GM12878 (cell line): Measurements from ENCODE around the gene BPTF. TPM values are rescaled to one million over a fixed set of nuclear protein-coding genes. Genes with fewer than 3 reads are reported as not detected.
A peak's percentile ranks its signal among the peaks of the same experiment; 100 is the strongest.

Experiments used
- BRCA1 ChIP-seq: IDR thresholded peaks from 2 replicates; pipeline ENCODE4 v1.6.1; 2011; ENCODE audit warnings: low read depth, low read length, improper control_type of control experiment
- CHD2 ChIP-seq: IDR thresholded peaks from 2 replicates; pipeline ENCODE4 v1.6.1; 2011; ENCODE audit warnings: low read depth, low read length, improper control_type of control experiment, borderline replicate concordance
- GATAD2B ChIP-seq: fragments of 450-650 bp; conservative IDR thresholded peaks from 2 replicates; pipeline ENCODE4 v1.6.1; 2017; ENCODE audit warnings: low read depth, mild to moderate bottlenecking, moderate library complexity
- IRF4 ChIP-seq: IDR thresholded peaks from 2 replicates; pipeline ENCODE4 v1.6.1; 2011; ENCODE audit warnings: low read depth, low read length
- MYB ChIP-seq: fragments of 150-350 bp; IDR thresholded peaks from 2 replicates; pipeline ENCODE4 v1.6.1; 2014; ENCODE audit warnings: mild to moderate bottlenecking, low read depth, low read length, borderline replicate concordance
- NFXL1 ChIP-seq: fragments of 450-650 bp; IDR thresholded peaks from 2 replicates; pipeline ENCODE4 v1.6.1; 2017; ENCODE audit warnings: antibody characterized with exemption, mild to moderate bottlenecking, borderline replicate concordance
- NFYA ChIP-seq: IDR thresholded peaks from 2 replicates; pipeline ENCODE4 v1.6.1; 2011; ENCODE audit warnings: low read depth, mild to moderate bottlenecking, low read length, improper control_type of control experiment, borderline replicate concordance
- NR2C1 ChIP-seq: fragments of 450-650 bp; IDR thresholded peaks from 2 replicates; pipeline ENCODE4 v1.6.1; 2017; ENCODE audit warnings: antibody characterized with exemption, mild to moderate bottlenecking, moderate library complexity
- NR2C2 ChIP-seq: IDR thresholded peaks from 2 replicates; pipeline ENCODE4 v1.6.1; 2011; ENCODE audit warnings: borderline replicate concordance, low read depth; ENCODE audit not compliant: control insufficient read depth, insufficient read length
- PML ChIP-seq: IDR thresholded peaks from 2 replicates; pipeline ENCODE4 v1.6.1; 2012; ENCODE audit warnings: low read length, inconsistent platforms
- RAD21 ChIP-seq: IDR thresholded peaks from 2 replicates; pipeline ENCODE4 v1.6.1; 2011; ENCODE audit warnings: mild to moderate bottlenecking, low read depth, low read length, moderate library complexity; ENCODE audit not compliant: insufficient read depth
- RELA ChIP-seq: fragments of 450-650 bp; IDR thresholded peaks from 2 replicates; pipeline ENCODE4 v1.8.0; 2014; ENCODE audit warnings: borderline replicate concordance; ENCODE audit not compliant: partially characterized antibody
- RUNX3 ChIP-seq: IDR thresholded peaks from 2 replicates; pipeline ENCODE4 v1.6.1; 2012; ENCODE audit warnings: low read length, inconsistent platforms
- SIN3A ChIP-seq: IDR thresholded peaks from 2 replicates; pipeline ENCODE4 v1.6.1; 2012; ENCODE audit warnings: low read depth, low read length, improper control_type of control experiment
- SIX5 ChIP-seq: IDR thresholded peaks from 2 replicates; pipeline ENCODE4 v1.6.1; 2011; ENCODE audit warnings: mild to moderate bottlenecking, low read depth, low read length, moderate library complexity; ENCODE audit not compliant: severe bottlenecking
- SMAD5 ChIP-seq: IDR thresholded peaks from 2 replicates; pipeline ENCODE4 v1.6.1; 2016; ENCODE audit warnings: antibody characterized with exemption, low read depth
- SMARCA5 ChIP-seq: fragments of 450-650 bp; IDR thresholded peaks from 2 replicates; pipeline ENCODE4 v1.6.1; 2017; ENCODE audit warnings: mild to moderate bottlenecking
- SMC3 ChIP-seq: IDR thresholded peaks from 2 replicates; pipeline ENCODE4 v1.6.1; 2011; ENCODE audit warnings: low read length, improper control_type of control experiment, borderline replicate concordance
- STAT1 ChIP-seq: fragments of 450-650 bp; conservative IDR thresholded peaks from 2 replicates; pipeline ENCODE4 v1.6.1; 2014; ENCODE audit warnings: antibody characterized with exemption, mild to moderate bottlenecking
- SUPT20H ChIP-seq: IDR thresholded peaks from 2 replicates; pipeline ENCODE4 v1.6.1; 2011; ENCODE audit warnings: low read depth, mild to moderate bottlenecking, low read length, moderate library complexity, borderline replicate concordance; ENCODE audit not compliant: control insufficient read depth
- WRNIP1 ChIP-seq: IDR thresholded peaks from 2 replicates; pipeline ENCODE4 v1.6.1; 2011; ENCODE audit warnings: low read depth, low read length, improper control_type of control experiment, borderline replicate concordance
- ZSCAN29 ChIP-seq: fragments of 450-650 bp; IDR thresholded peaks from 2 replicates; pipeline ENCODE4 v1.6.1; 2017; ENCODE audit warnings: mild to moderate bottlenecking, moderate library complexity
- polyA plus RNA-seq, 11 experiments: library from polyadenylated mRNA; depleted of rRNA in 4 of 11; unstranded in 6 of 11; stranded (reverse) in 5 of 11; fragments of >200 nt; fragmentation: Nextera tagmentation in 4 of 11; fragmentation: Illumina TruSeq in 1 of 11; extraction: Ambion mirVana in 4 of 11; extraction: Trizol in 1 of 11; gene quantifications; 1 replicate in 1 of 11; 2 replicates in 10 of 11; pipeline versions ENCODE4 v1.2.1 to v1.2.3, GENCODE V29; 2011 to 2016; ENCODE audit warnings: inconsistent platforms in 2 of 11, missing spikeins in 2 of 11, low read depth in 1 of 11
- total RNA-seq, 4 experiments: library from RNA; depleted of rRNA in 3 of 4; stranded (reverse); fragments of >200 nt in 3 of 4; fragmentation: Illumina TruSeq in 1 of 4; extraction: Trizol in 1 of 4; gene quantifications; 2 replicates each; pipeline versions ENCODE4 v1.2.1 to v1.2.3, GENCODE V29; 2013 to 2021
- TF ChIP-seq, protein P1 (sequence below): fragments of 450-650 bp; conservative IDR thresholded peaks from 2 replicates; pipeline ENCODE4 v1.6.1; 2017; ENCODE audit warnings: mild to moderate bottlenecking, moderate library complexity
- TF ChIP-seq, protein P2 (sequence below): IDR thresholded peaks from 2 replicates; pipeline ENCODE4 v1.6.1; 2012; ENCODE audit warnings: low read depth, low read length, improper control_type of control experiment
- TF ChIP-seq, protein P3 (sequence below): fragments of 450-650 bp; IDR thresholded peaks from 2 replicates; pipeline ENCODE4 v1.6.1; 2014; ENCODE audit warnings: mild to moderate bottlenecking
- TF ChIP-seq, protein P4 (sequence below): fragments of 450-650 bp; IDR thresholded peaks from 2 replicates; pipeline ENCODE4 v1.6.1; 2017; ENCODE audit warnings: borderline replicate concordance

BPTF gene
- total and polyA plus RNA-seq, 10 of the 15 experiments (the other 5 are each of a cell fraction or from before 2014, with no cell fraction given): 19.4 to 78.3 (median 44.8) TPM

DNA sequence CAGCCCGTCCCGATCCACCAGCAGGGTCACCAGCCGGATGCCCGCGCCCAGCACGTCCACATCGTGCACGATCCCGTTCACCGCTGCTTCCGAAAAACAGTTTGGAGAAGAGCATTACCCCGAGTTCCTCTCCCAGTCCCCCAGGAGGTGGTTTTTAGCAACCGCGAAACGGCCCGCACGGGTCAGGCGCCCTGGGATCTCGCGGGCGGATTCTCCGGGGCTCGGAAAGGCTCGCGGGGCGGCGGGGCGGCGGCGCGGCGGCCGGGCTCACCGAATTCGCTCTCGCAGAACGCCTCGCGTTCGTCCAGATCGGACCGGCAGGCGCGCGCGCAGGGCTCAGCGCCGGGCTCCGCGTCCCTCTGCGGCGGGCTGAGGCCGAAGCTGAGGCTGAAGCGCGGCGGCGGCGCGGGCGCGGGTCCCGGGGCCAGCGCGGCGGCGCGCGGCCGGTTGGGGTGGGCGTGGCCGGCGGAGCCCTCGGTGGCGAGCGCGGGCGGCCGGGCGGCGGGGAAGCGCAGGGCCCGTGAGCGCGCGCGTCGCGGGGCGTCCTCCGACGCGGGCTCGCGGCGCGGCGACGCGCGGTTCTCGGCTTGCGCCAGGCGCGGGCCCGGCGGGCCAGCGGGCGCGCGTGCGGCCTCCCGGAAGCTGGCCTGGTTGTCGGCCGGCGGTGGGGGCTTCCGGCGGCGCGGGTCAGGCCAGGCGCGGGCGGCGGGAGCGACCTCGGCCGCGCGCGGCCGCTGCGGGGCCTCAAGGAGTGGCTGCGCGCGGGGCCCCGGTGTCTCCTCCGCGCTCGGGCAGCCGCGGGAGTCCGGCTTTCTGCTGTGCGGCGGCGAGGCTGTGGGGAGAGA lies 168.1 kb downstream of the BPTF start (continued):
- TF ChIP-seq, protein P1, sequence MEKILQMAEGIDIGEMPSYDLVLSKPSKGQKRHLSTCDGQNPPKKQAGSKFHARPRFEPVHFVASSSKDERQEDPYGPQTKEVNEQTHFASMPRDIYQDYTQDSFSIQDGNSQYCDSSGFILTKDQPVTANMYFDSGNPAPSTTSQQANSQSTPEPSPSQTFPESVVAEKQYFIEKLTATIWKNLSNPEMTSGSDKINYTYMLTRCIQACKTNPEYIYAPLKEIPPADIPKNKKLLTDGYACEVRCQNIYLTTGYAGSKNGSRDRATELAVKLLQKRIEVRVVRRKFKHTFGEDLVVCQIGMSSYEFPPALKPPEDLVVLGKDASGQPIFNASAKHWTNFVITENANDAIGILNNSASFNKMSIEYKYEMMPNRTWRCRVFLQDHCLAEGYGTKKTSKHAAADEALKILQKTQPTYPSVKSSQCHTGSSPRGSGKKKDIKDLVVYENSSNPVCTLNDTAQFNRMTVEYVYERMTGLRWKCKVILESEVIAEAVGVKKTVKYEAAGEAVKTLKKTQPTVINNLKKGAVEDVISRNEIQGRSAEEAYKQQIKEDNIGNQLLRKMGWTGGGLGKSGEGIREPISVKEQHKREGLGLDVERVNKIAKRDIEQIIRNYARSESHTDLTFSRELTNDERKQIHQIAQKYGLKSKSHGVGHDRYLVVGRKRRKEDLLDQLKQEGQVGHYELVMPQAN: peak; percentile 57; the same call in 1 of the 2 replicates
- TF ChIP-seq SMC3: no peak
- no peak for TF ChIP-seq BRCA1
- TF ChIP-seq RUNX3: peak; percentile 52
- TF ChIP-seq, protein P2, sequence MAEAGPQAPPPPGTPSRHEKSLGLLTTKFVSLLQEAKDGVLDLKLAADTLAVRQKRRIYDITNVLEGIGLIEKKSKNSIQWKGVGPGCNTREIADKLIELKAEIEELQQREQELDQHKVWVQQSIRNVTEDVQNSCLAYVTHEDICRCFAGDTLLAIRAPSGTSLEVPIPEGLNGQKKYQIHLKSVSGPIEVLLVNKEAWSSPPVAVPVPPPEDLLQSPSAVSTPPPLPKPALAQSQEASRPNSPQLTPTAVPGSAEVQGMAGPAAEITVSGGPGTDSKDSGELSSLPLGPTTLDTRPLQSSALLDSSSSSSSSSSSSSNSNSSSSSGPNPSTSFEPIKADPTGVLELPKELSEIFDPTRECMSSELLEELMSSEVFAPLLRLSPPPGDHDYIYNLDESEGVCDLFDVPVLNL: no peak
- TF ChIP-seq RAD21: no peak
- TF ChIP-seq, protein P3, sequence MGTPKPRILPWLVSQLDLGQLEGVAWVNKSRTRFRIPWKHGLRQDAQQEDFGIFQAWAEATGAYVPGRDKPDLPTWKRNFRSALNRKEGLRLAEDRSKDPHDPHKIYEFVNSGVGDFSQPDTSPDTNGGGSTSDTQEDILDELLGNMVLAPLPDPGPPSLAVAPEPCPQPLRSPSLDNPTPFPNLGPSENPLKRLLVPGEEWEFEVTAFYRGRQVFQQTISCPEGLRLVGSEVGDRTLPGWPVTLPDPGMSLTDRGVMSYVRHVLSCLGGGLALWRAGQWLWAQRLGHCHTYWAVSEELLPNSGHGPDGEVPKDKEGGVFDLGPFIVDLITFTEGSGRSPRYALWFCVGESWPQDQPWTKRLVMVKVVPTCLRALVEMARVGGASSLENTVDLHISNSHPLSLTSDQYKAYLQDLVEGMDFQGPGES: no peak
- TF ChIP-seq, protein P4, sequence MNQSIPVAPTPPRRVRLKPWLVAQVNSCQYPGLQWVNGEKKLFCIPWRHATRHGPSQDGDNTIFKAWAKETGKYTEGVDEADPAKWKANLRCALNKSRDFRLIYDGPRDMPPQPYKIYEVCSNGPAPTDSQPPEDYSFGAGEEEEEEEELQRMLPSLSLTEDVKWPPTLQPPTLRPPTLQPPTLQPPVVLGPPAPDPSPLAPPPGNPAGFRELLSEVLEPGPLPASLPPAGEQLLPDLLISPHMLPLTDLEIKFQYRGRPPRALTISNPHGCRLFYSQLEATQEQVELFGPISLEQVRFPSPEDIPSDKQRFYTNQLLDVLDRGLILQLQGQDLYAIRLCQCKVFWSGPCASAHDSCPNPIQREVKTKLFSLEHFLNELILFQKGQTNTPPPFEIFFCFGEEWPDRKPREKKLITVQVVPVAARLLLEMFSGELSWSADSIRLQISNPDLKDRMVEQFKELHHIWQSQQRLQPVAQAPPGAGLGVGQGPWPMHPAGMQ: 0 out of 2 replicates have a peak, but pooled peaks have one; percentile 9
- TF ChIP-seq SIX5: no peak
- TF ChIP-seq SUPT20H: no peak
- TF ChIP-seq ZSCAN29: peak; percentile 56; the same call in 1 of the 2 replicates
- TF ChIP-seq NFXL1: no peak
- no peak for TF ChIP-seq RELA
- no peak for TF ChIP-seq MYB
- no peak for TF ChIP-seq SMAD5
- peak; percentile 36 for TF ChIP-seq GATAD2B
- TF ChIP-seq SMARCA5: no peak
- no peak for TF ChIP-seq PML
- TF ChIP-seq IRF4: no peak
- no peak for TF ChIP-seq STAT1
- TF ChIP-seq NR2C2: no peak
- 0 out of 2 replicates have a peak, but pooled peaks have one; percentile 12 for TF ChIP-seq NR2C1
- no peak for TF ChIP-seq WRNIP1
- no peak for TF ChIP-seq NFYA
- no peak for TF ChIP-seq CHD2
- no peak for TF ChIP-seq SIN3A
